ENCODE results near the gene NUP210L.

- TF ChIP-seq CTCF (conservative IDR thresholded peaks at IDR 0.05; ENCODE audit: low read length) (no peak), EZH2phosphoT487 (IDR thresholded peaks at IDR 0.05; ENCODE audit: borderline replicate concordance) (no peak)
These were observed 17.0 kb downstream of the NUP210L start for GRCh38 chr1:154137888-154138287.
